ENCODE data around the gene NCF2. TPM values are rescaled to one million over a fixed set of nuclear protein-coding genes. Genes with fewer than 3 reads are reported as not detected.

NCF2 gene
- total RNA-seq, 1 donor from 2014 or later, result 2.7 TPM

DNA sequence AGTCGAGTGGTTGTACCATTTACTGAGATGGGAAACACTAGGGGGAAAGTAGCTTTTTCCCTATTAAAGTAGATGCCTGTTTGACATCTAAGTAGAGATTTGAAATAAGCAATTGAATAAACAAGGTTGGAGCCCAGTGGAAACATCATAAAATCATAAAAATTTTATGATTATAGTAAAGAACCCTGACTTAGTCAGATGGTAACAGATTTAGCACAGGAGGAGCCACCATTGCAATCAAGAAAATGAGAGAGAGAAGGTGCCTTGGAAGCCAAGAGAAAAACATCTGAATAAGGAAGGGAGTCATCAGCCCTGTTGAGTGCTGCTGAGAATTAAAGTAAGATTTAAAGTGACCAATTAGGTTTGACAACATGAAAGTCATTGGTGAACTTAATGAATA is 68.2 kb downstream of the NCF2 start:
- TF ChIP-seq, protein P1, sequence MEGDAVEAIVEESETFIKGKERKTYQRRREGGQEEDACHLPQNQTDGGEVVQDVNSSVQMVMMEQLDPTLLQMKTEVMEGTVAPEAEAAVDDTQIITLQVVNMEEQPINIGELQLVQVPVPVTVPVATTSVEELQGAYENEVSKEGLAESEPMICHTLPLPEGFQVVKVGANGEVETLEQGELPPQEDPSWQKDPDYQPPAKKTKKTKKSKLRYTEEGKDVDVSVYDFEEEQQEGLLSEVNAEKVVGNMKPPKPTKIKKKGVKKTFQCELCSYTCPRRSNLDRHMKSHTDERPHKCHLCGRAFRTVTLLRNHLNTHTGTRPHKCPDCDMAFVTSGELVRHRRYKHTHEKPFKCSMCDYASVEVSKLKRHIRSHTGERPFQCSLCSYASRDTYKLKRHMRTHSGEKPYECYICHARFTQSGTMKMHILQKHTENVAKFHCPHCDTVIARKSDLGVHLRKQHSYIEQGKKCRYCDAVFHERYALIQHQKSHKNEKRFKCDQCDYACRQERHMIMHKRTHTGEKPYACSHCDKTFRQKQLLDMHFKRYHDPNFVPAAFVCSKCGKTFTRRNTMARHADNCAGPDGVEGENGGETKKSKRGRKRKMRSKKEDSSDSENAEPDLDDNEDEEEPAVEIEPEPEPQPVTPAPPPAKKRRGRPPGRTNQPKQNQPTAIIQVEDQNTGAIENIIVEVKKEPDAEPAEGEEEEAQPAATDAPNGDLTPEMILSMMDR (IDR thresholded peaks at IDR 0.05), result no peak
- Mint-ChIP-seq H3K27ac (ENCODE audit: unreplicated experiment) (no peak overlapping the region), H3K36me3 (ENCODE audit: low read depth) (peaks cover 22% of the 10 kb centered on the region), H3K9me3 (ENCODE audit: low read depth) (no peaks in the 10 kb centered on the region), H3K27me3 (ENCODE audit: low read depth) (no peaks in the 10 kb centered on the region), H3K4me1 (ENCODE audit: low read depth) (no peaks in the 10 kb centered on the region), H3K4me3 (ENCODE audit: unreplicated experiment) (no peak overlapping the region)
- DNase-seq (ENCODE audit: low spot score), result no peak

GRCh38 chr1:183520379-183520778 is 69.9 kb downstream of the NCF2 start:
- DNase-seq (ENCODE audit: low spot score), result no peak
- Mint-ChIP-seq H3K4me3 (ENCODE audit: unreplicated experiment) (no peak overlapping the region), H3K4me1 (ENCODE audit: low read depth) (peaks cover 6% of the 10 kb centered on the region), H3K27me3 (ENCODE audit: low read depth) (no peaks in the 10 kb centered on the region), H3K9me3 (ENCODE audit: low read depth) (no peaks in the 10 kb centered on the region), H3K27ac (ENCODE audit: unreplicated experiment) (no peak overlapping the region), H3K36me3 (ENCODE audit: low read depth) (peaks cover 19% of the 10 kb centered on the region)
- TF ChIP-seq, protein P1 (IDR thresholded peaks at IDR 0.05), result no peak

- Mint-ChIP-seq H3K9me3 (ENCODE audit: low read depth) (no peaks in the 10 kb centered on the region), H3K4me3 (ENCODE audit: unreplicated experiment) (no peak overlapping the region), H3K36me3 (ENCODE audit: low read depth) (peaks cover 14% of the 10 kb centered on the region), H3K4me1 (ENCODE audit: low read depth) (peaks cover 20% of the 10 kb centered on the region), H3K27me3 (ENCODE audit: low read depth) (no peaks in the 10 kb centered on the region), H3K27ac (ENCODE audit: unreplicated experiment) (no peak overlapping the region)
- DNase-seq (ENCODE audit: low spot score), result no peak
- TF ChIP-seq, protein P1 (IDR thresholded peaks at IDR 0.05), result no peak
Measured at GRCh38 chr1:183517401-183517800, 72.9 kb downstream of the NCF2 start.

- H3K4me3 Mint-ChIP-seq (ENCODE audit: unreplicated experiment), result no peak overlapping the region
- H3K4me1 Mint-ChIP-seq (ENCODE audit: low read depth), result peaks cover 20% of the 10 kb centered on the region
- no peak overlapping the region for H3K27ac Mint-ChIP-seq (ENCODE audit: unreplicated experiment)
- H3K27me3 Mint-ChIP-seq (ENCODE audit: low read depth), result no peaks in the 10 kb centered on the region
- TF ChIP-seq, protein P1 (IDR thresholded peaks at IDR 0.05), result no peak
- H3K9me3 Mint-ChIP-seq (ENCODE audit: low read depth), result no peaks in the 10 kb centered on the region
- H3K36me3 Mint-ChIP-seq (ENCODE audit: low read depth), result peaks cover 12% of the 10 kb centered on the region
- DNase-seq (ENCODE audit: low spot score), result no peak
Measured at GRCh38 chr1:183516725-183517124, 73.5 kb downstream of the NCF2 start.

DNA sequence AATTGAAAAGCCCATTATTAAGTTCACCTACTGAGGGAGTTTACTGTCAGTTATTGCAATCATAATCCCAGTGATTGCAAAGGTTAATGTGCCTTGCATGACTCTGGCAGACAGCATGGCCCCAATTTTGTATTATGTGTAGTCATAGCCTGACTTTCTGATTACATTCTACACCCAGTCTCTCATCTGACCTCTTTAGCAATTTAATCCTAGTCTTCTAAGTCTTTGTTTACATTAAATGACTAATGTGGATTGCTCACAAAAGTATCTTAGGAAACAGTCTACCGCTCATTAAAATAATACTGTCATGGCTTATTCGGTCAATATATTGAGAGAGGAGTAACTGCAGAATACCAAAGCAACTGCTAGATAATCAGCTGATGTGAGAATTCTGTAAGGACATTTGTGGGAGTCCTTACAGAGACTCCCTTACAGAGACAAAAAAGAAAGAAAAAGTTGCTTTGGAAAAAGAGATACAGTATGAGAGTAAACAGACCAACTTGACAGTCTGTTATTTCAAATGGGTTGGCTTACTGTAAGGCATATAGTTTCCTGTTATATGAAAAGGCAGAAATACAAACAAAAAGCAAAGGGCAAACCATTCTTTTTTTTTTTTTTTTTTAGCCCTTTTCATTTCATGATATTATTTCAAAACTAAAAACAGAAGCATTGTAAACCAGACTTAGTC is 75.1 kb downstream of the NCF2 start:
- H3K9me3 Mint-ChIP-seq (ENCODE audit: low read depth), result no peaks in the 10 kb centered on the region
- H3K4me1 Mint-ChIP-seq (ENCODE audit: low read depth), result peaks cover 20% of the 10 kb centered on the region
- TF ChIP-seq, protein P1 (IDR thresholded peaks at IDR 0.05), result no peak
- DNase-seq (ENCODE audit: low spot score), result no peak
- peak overlapping the region; percentile 70 for H3K27ac Mint-ChIP-seq (ENCODE audit: unreplicated experiment)
- H3K36me3 Mint-ChIP-seq (ENCODE audit: low read depth), result peaks cover 4% of the 10 kb centered on the region
- H3K27me3 Mint-ChIP-seq (ENCODE audit: low read depth), result no peaks in the 10 kb centered on the region
- no peak overlapping the region for H3K4me3 Mint-ChIP-seq (ENCODE audit: unreplicated experiment)
